Gastroesophageal sphincter (tissue), 3 donors: ENCODE data around the gene TAF3.

ENCODE experiments used
- EP300 ChIP-seq: sonication (generic); formaldehyde crosslinking; IDR thresholded peaks from one replicate; pipeline ENCODE4 v1.6.1; 2017; ENCODE audit warnings: antibody characterized with exemption, mild to moderate bottlenecking
- POLR2A ChIP-seq, 2 donors: fragments of 450-650 bp; IDR thresholded peaks; one replicate each; pipeline ENCODE4 v1.6.1; 2017; ENCODE audit warnings: antibody characterized with exemption in 2 of 2, mild to moderate bottlenecking in 2 of 2, moderate library complexity in 1 of 2
- POLR2AphosphoS5 ChIP-seq: sonication (generic); formaldehyde crosslinking; IDR thresholded peaks from one replicate; pipeline ENCODE4 v1.6.1; 2017; ENCODE audit warnings: antibody characterized with exemption
- TF ChIP-seq, protein P1 (sequence below), 4 experiments: fragments of 200-600 bp in 2 of 4; fragments of 450-650 bp in 2 of 4; sonication (generic) in 1 of 4; IDR thresholded peaks; one replicate each; pipeline ENCODE4 v1.5.1; 2017 to 2019; ENCODE audit warnings: antibody characterized with exemption in 4 of 4, mild to moderate bottlenecking in 2 of 4, moderate library complexity in 2 of 4

DNA sequence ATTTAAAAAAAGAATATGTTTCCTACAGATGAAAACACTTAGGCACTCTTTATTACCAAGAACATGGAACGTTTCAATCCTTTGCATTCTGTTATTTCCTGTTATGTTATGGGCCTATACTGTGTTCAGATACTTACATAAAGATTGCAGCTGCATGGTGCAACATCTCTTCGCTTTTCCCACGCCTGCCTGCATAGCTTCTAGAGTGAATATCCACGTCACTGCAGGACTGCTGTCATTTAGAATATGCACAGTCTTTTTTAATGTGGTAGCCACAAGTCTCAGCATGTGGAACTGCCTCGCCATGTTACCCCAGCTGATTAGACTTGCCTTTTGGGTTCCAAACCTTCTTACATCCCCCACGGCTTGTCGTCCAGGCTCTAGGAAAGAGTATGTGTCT, 166.6 kb downstream of the TAF3 start:
- TF ChIP-seq POLR2A (IDR thresholded peaks at IDR 0.05) (no peak), POLR2AphosphoS5 (no peak), EP300 (no peak)
- TF ChIP-seq, protein P1, sequence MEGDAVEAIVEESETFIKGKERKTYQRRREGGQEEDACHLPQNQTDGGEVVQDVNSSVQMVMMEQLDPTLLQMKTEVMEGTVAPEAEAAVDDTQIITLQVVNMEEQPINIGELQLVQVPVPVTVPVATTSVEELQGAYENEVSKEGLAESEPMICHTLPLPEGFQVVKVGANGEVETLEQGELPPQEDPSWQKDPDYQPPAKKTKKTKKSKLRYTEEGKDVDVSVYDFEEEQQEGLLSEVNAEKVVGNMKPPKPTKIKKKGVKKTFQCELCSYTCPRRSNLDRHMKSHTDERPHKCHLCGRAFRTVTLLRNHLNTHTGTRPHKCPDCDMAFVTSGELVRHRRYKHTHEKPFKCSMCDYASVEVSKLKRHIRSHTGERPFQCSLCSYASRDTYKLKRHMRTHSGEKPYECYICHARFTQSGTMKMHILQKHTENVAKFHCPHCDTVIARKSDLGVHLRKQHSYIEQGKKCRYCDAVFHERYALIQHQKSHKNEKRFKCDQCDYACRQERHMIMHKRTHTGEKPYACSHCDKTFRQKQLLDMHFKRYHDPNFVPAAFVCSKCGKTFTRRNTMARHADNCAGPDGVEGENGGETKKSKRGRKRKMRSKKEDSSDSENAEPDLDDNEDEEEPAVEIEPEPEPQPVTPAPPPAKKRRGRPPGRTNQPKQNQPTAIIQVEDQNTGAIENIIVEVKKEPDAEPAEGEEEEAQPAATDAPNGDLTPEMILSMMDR (IDR thresholded peaks at IDR 0.05): no peak
